Head of caudate nucleus (tissue), 42 donors: Measurements from ENCODE around the gene HIVEP3.

Experiments
- DNase-seq, 42 donors: peaks; one replicate each; pipeline versions ENCODE4 v3.0.0 to v3.0.0-alpha.2; 2020 to 2021; ENCODE audit warnings: mixed read lengths in 7 of 42
- intact Hi-C: fragments of 100-400 bp; cut with DNase I; formaldehyde crosslinking; loops from one replicate; pipeline ENCODE4 v1.15.0; 2022

Gene HIVEP3

DNA sequence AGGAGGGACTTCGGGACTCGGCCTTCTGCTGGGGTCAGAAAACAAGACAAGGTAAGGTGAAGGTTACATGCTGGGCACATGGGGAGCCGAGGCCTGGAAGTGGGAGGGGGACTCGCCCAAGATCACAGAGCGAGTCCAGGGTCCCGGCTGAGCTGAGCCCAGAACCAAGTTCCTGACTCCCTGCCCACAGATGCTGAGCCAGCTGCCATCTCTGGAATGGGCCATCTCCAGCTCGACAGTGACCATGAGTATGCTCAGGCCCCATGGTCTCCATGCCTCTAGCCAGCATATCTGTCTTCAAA is 407.5 kb downstream of the HIVEP3 start:
- no peak for DNase-seq
- intact Hi-C loops = no loop called here

GRCh38 chr1:41510531-41511238 is 408.0 kb downstream of the HIVEP3 start:
- intact Hi-C loops = no loop called here
- no peak for DNase-seq

- DNase-seq = no peak
- intact Hi-C loops = no loop called here
Measured at GRCh38 chr1:41509270-41509671, 409.5 kb downstream of the HIVEP3 start.

- no peak for DNase-seq
- intact Hi-C loops = no loop called here
Measured at GRCh38 chr1:41508290-41508689, 410.4 kb downstream of the HIVEP3 start.

GRCh38 chr1:41507836-41508235 is 410.9 kb downstream of the HIVEP3 start:
- intact Hi-C loops = no loop called here
- no peak for DNase-seq

DNA sequence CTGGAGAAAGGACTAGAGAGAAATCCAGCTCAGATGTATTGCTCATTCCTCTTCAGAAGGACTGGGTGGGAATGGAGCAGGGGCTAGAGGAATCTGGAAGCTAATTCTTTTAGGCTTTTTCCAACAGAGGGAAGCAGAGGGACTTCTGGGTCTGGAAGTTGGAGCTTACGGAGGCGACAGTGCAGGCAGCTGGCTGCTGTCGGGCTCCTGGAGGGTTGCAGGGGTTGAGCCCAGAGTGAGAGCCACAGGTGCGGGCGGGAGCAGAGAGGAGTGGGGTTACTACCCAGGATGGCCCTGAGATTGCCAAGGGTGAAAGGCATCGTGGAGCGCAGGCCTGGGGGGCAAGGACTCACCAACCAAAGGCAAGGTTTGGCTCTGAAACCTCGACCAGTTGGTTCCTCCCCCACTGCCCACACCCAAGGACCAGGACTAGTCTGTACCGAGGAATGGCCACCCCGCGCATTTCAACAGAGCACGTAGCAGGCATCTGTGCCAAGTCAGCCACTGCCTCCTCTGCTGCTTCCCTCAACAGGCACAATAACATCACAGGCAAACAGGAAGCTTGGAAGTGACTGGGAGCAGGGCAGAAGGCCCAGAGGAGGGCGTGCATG is 411.5 kb downstream of the HIVEP3 start:
- intact Hi-C loops = no loop called here

GRCh38 chr1:41504114-41505035 is 414.3 kb downstream of the HIVEP3 start:
- intact Hi-C loops = no loop called here
- DNase-seq = no peak

More for the DNA sequence above, 411.5 kb downstream of the HIVEP3 start:
- no peak for DNase-seq

DNA sequence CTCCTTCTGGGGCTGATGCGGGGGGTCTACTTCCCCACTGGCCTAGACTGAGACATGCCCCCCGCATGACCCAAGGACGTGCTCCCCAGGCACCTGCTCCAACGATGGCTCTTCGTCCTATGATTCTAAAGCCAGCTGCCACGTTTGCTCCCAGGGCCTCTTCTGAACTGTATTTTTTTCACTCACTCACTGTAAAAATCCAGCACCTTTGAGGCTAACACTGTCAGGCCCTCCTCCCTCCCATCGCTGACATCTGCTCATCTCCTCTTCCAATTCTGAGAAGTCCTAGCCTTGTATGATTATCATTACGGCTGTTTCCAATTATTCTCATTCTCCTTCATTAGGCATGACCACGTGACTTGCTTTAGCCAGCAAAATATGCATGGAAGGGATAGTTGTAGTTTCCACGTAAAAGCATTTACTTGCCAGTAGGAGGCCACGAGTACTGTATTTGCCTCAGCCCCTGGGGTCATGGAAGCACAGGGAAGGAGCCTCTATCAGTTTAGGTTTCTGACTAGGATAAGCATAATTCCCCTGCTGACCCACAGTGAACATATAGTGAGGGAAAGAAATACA is 415.1 kb downstream of the HIVEP3 start:
- intact Hi-C loops = no loop called here
- no peak for DNase-seq

- intact Hi-C loops = no loop called here
- DNase-seq = no peak
Measured at GRCh38 chr1:41502912-41503311, 415.8 kb downstream of the HIVEP3 start.

DNA sequence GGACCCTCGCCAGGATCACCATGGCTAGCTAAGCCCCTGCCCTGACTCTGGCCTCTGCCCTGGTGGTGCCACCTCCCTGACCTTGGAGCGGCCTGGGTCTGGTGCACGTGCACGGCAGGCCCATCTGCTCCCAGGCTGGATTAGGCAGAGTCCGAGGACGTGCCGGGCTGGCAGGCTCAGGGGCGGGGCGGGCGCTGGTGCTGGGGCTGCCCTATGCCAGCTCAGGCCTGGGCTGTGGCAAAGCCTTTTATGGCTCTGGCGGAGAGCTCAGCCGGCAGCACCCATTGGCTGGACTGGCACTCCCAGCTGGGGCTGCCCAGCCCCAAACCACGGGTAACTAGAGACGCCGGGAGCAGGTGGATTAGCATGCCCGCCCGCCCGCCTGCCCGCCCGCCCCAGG is 417.1 kb downstream of the HIVEP3 start:
- intact Hi-C loops = no loop called here
- DNase-seq = no peak

- intact Hi-C loops = no loop called here
- DNase-seq = no peak
Measured at GRCh38 chr1:41500781-41501518, 417.8 kb downstream of the HIVEP3 start.

- intact Hi-C loops = no loop called here
- no peak for DNase-seq
Measured at GRCh38 chr1:41500378-41500777, 418.3 kb downstream of the HIVEP3 start.

- intact Hi-C loops = no loop called here
- no peak for DNase-seq
Measured at GRCh38 chr1:41499591-41499990, 419.1 kb downstream of the HIVEP3 start.

- DNase-seq = no peak
Measured at GRCh38 chr1:41498804-41499203, 419.9 kb downstream of the HIVEP3 start.

DNA sequence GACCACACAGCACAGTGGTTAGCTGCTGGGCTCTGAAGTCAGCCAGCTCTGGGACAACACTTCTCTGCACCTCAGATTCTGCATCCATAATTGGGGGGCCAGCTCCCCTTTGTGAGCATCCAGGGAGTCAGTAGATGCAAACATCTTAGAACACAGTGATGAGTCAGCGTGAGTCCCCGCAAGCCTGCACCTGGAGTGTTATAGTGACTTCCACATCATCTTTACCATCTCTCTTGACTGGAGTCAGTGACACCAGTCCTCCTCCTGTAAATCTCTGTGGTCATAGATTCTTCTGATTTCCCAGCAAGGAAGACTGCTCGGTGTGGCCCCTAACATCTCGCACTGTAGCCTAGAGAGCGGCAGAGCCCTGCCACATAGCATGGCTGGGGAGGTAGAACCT is 420.3 kb downstream of the HIVEP3 start:
- intact Hi-C loops = no loop called here
- DNase-seq = no peak

More at GRCh38 chr1:41498804-41499203, 419.9 kb downstream of the HIVEP3 start:
- intact Hi-C loops = no loop called here

DNA sequence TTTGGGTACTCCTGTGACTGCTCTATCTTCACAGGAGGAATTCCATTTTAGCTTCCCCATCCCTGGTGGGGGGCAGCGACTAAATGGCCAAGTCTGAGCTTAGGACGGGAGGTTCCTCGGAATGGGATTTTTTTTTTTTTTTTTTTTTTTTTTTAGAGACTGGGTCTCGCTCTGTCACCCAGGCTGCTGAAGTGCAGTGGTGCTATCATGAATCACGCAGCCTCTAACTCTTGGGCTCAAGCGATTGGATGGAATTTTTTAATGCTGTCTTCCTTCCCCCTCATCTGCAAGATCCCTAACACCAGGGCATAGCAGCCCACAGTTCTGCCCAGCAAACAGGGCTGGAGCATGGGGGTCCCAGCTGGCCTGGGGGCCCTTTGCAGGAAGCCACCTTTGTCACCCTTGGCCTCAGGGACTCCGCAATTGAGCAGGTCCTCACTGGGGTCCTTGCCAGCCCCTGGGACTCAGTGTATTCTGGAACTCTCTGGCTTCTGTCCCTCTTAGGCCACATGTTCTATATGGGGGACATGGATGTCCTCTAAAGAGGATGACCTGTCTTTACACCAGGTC is 421.2 kb downstream of the HIVEP3 start:
- DNase-seq = no peak

DNA sequence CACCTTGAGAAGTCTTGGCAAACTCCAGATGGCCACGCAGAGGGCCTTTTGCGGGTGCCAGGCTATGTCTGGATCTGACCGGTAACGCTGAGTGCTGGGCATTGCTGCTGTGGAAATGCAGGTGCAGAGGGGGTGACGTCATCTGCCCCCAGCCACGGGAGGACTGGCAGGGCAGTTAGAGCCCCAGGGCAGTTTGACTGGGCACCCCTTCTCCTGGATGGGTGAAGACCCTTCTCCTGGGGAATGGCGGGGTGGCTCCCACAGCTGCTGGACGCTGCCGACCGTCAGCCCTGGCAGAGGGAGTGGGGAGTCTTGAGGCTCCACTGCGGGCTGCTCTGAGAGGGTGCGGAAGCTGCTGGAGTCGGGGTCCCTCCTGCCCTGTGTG is 421.7 kb downstream of the HIVEP3 start:
- intact Hi-C loops = no loop called here
- peak in 1 of 42 donors; percentile 2 for DNase-seq

More for the DNA sequence above, 421.2 kb downstream of the HIVEP3 start:
- intact Hi-C loops = no loop called here

DNA sequence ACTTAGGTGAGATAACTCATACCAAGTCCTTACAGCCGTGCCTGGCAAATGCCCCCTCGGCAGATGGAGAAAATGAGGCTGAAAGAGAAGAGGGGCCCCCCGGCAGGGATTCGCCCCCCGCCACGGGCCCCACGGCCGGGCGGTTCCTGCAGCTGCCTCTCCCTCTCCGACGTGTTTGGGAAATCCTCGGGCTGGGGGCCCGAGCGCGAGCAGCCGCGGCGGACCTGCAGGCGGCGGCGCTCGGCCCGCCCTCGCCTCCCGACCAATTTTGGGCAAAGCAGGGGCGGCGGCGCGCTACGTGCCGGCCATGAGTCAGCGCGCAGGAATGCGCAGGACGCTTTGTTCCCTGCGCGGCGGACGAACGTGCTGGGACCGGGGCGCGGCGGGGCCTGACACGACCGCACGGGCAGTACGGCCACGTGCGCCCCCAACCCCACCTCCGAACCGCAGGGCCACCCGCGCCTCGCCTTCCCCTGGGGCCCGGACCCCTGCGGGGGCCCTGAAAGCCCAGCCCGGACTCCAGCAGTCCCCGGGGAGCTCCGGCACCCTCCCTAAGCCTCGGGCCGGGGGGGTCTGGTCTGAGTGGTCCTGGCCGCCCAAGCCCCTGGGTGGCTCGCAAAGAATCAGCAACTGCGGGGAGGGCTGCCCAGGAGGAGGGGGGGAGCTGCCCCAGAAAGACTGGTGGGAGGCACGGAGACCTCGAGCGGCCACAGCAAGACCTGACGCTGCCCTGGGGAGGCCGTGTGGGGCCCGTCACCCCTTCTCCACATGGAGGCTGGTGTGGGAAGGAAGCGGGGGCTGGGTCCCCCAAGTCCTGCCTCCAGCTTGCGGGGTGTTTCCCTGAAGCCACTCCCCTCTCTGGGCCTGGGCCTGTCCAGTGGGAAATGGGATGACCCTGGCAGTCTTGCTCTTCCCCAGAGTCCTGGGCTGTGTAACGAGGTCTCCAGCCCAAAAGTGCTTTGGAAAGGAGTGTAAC is 422.4 kb downstream of the HIVEP3 start:
- intact Hi-C loops = no loop called here
- peak in 38 of 42 donors; percentile 37 to 82 (median 64) for DNase-seq
